NCI-H2227 (cell line): Measurements from ENCODE around the gene HOXB1.

Experiments
- DNase-seq: peaks from one replicate; lab custom pipeline; 2025; ENCODE audit not compliant: unreplicated experiment; lab: John Stamatoyannopoulos, UW

Gene HOXB1

DNA sequence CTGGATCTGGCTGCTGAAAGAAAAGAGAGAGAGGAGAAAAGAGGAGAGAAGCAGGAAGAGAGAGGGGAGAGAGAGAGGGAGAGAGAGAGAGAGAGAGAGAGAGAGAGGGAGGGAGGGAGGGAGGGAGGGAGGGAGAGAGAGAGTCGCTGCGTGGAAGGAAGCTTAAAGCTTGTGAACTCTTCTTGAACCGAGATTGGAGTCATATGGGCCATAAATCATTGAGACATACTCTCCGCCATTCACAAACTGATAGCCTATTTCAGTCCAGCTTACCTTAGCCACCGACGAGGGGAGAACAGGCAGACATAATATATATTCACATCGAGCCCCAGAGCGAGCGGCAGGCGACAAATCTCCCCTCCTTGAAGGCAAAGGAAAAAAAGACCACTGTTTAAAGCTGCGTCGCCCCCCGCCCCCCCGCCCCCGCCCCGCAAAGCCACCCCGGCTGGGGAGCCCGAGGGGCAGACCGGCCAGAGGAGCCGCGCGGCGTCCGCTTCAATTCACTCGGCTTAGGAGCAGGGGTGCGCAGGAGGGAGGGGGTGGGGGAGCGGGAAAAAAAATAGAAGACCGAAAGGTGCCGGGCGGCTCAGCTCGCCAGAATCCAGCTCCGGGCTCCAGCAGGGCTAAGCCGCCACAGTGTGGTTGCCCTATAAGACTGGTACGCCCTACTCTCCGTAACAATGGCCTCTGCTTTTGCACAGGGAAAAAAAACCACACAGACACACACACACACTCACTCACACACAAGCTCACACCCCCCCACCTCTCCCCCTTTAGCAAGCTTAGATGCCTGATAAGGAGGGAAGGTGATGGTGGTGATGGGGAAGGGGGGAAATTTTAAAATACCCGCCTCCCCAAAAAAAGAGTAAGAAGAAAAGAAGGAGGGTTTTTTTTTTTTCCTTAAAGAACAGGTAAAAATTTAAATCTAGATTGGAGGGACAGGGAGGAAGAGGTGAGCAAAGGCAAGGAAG is 24.7 kb upstream of the HOXB1 start:
- peak; percentile 83 for DNase-seq

DNA sequence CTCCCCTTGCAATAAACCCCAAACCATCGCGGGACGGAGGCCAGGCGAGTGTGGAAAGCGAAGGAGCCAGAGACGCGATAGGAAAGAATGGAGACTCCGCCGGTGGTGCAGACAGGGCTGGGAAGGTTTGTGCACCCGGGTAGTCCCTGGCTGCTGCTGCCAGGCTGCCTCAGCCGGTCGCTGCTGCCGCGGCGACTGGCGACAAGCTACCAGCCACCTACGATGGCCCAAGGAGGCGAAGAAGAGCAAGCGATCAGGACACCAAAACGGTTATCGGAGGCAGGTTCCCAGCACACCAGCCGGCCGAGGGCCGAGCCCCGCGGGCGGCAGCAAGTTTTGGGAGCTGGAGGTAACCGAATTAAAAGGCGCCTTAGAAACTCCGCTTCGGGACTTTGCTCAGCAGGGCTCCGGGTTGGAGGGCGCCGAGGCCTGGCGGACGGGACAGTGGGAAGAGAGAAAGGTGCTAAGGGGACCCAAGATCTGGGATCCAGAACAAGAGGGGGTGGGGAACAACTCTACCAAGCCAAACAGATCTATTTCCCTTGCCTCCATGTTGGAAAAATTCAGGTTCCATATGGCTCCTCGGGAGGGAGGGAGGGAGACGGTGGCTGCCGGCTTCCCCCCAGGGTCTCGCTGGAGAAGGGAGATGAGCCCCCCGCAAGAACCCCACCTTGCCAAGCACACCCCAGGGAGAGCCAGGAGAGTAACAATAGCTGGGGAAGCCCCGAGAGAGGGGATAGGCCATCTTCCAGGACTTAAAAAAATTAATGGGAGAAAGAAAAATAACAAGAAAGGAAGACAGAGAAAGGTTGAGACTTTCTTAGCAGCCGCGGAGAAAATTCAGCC is 23.8 kb upstream of the HOXB1 start:
- peak; percentile 40 for DNase-seq

DNA sequence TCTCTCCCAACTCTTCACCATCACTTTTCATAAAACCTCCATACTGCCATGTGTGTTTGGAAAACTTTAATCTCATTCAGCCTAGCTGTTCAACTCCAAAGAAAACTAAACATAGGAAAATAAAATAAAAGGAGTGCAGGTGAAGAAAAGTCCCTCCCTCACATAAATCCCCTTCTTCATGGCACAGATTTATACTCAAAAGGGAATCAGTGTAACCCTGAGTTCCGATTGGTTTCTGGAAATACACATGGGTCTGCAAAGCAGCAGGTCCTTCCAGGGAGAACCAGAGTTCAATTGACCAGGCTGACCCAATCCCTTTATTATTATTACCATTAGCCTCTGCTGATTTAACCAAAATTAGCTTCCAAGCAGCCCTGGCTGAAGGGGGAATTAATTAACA is 23.0 kb upstream of the HOXB1 start:
- no peak for DNase-seq

DNA sequence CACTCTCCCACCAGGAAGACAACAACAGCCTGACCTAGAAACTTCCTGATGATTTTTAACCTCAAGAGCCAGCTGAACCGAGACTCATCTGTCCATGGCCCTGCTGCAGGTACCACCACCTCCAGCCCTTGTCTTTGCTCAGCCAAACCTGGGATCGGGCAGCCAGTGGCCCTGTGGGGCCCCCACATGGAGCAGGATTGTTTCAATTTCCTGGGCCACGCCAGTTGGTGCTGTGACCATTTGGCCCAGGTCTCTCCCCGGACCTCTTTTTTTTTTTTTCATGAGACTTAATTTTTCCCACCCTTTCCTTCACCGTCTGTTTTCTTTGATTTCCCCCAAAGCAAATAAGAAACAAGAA is 22.4 kb upstream of the HOXB1 start:
- no peak for DNase-seq

- peak; percentile 33 for DNase-seq
These were observed 21.8 kb upstream of the HOXB1 start for GRCh38 chr17:48552466-48553189.

DNA sequence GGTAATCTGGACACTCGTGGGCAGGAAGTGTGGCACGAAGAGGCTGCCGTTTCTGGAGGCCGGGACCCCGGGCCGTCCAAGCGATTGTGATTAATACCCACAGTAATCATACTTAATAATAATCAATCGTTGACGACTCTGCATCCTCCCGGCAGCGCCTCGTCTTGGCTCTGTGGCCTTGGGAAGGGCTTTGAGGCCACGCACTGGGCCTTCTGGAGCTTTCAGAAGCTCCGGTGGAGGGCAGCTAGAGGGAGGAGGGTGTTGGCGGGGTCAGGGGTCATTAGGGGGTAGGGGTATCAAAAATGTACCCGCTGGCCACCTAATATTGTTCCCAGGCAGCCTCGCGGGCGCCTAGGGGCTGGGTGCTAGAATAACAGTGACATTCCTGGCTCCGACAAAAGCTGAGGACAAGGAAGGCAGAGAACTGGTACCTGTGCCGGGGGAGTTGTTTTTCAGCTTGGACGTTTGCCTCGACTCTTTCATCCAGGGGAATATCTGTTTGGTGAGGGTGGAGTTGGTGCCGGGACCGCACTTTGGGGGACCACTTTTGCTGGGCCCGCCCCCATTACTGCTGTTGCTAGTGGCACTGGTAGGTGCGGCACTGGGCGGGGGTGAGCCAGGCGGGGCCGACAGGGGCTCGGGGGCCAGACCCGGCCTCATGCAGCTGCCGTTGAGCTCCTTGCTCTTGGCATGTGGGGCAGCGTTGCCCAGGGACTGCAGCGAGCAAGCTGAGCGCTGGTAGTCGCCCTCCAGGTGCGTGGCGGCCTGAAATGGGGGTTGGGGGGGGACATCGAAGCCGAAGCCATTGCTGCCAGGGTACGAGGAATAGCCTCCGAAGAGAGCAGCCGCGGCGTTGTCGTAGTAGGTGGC is 21.0 kb upstream of the HOXB1 start:
- no peak for DNase-seq

DNA sequence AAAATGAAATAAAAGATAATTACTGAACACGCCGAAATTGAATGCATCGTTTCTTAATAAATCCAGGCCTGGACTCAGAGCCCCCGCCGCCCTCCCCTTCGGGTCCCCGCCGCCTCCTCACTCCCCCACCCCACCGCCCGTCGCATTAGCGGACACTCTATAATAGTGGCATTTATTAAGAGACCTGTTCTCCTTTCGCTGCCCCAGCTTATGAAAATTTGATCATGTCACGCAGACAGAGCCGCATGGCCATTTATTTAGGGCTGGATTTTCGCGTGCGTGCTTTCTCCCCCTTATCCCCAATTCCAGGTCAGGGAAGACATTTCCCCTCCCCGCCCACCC is 20.4 kb upstream of the HOXB1 start:
- peak; percentile 73 for DNase-seq

DNA sequence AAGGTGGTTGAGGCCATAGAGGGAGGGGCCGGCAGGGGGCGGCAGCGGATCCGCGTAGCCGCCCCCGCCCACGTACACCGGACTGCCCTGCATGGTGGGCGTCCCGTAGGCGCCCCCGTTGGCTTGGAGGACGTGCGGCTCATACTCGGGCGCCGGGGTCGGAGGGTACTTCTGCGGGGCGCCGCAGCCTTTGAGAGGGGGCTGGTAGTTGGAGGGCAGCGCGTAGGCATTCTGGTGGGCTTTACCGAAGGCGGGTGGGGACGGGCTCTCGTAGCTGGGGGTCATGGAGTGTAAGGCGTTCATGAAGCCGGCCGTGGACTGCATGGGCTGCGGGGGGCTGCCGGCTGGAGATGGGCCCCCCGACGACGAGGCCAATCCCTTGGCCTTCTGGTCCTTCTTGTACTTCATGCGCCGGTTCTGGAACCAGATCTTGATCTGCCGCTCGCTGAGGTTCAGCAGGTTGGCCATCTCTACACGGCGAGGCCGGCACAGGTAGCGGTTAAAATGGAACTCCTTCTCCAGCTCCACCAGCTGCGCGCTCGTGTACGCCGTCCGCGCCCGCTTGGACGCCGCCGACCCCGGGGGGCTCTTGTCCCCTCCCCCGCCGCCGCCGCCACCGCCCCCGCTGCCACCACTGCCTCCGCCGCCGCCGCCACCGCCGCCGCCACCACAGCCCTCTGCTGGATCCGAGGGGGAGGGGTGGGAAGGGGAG is 19.8 kb upstream of the HOXB1 start:
- DNase-seq = peak; percentile 73

DNA sequence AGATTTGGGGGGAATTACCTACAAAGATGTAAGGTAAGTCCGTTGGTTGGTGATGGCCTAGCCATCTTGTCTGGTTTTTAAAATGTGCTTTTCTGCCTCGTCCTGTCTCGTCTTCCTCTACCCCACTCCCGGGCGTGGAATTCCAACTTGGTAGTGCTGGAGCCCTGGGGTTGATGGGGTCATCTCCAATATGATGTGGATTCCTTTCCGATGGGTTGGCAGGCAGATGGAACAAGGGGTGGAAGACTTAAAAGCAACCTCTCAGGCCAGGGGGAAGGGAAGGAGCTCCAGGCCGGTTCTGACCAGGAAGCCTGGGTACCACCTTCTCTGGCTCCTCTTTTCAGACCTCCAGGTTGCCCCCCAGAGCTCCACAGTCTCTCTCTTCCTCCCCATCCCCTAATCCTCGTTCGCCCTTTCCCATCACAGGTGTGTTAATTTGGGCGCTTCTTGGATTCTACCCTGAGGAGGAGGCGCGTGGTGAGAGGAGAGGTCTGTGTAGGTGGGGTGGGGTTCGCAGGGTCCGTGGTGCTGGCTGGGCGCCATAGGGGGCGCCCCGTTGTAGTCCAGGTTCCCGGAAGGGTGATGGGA is 19.2 kb upstream of the HOXB1 start:
- no peak for DNase-seq

GRCh38 chr17:48549281-48549630 is 18.4 kb upstream of the HOXB1 start:
- DNase-seq = no peak

DNA sequence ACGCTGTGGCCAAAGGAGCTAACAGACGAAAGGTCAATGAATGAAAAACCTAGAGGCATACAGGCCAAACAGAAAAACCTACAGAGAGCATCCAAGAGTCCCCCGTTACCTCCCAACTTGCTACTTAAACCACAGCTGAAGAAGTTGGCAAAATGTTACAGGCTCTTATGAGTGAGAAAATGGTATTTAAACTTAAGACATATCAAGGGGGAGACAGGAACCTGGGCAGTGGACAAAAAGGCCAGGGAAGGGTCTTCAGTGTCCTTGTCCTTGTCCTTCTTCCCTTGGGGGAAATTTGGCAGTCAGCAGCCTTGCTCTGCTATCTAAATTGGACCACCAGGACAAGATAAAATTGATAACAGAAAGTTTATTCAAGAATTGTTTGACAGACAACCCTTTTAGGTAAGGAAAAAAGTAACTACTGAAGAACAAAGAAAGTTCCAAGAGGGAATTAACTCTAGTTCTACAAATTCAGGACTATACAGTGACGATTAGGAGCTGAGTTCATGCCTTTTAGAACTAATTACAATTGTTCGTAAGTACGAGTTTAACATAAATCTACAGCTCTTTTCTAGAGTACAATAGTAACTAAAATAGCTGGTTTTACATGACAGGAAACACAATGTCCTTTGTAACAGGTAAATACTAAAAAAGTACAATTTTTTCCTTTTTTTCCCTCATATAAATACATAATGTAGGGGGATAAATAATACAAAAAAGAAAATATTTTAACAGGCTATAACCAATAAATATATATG is 17.9 kb upstream of the HOXB1 start:
- DNase-seq = no peak

DNA sequence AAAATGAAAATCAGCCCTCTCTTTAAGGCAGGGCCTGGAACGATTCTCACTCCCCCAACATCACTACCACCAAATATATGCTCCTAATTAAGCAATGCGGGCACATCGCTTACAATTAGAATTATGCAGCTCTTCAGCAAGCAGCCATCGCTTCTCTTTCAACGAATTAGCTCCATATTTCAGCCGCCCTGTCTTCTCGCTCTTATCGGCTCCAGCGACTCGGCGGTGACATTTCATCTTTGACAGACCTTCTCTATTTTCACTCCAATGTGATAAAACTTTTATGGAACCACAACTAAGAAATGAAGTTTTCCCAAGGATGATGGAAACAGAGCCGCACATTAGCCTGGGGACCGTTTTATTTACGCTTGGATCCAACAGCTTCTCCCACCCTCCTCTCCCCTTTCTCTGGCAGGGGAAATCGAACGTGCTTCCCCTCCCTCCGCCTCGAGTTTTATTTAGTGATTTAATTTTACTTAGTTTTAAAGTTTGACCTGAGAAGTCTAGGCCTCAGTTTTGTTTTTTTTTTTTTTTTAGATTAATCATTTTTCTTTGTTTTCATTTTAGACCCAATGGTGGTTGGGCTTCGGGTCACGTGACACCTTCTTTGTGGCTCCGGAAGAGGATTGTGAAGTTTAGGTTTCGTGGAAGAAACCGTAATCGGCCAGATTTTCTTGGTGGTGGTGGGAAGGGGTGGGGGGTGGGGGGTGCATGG is 17.2 kb upstream of the HOXB1 start:
- peak; percentile 74 for DNase-seq

GRCh38 chr17:48546924-48547807 is 16.4 kb upstream of the HOXB1 start:
- peak; percentile 73 for DNase-seq

- DNase-seq = no peak
These were observed 15.5 kb upstream of the HOXB1 start for GRCh38 chr17:48546137-48546923.

DNA sequence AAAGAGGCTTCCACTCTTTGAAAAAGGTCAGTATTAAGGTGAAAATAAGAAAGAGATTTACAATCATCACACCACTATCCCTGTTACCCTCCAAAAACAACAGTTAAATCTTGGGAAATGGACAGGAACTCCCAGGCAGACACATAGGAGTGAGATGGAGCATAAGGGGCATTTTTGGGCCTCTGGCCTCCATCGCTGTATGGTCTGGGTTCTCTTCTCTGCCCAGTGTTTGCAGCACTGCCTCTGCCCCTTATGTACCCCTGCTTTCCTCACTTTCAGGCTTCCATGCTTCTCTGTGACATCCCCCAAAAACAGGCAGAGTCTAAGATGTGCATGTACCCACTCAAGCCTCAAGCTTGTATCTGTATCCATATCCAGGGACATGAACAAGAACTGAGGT is 14.7 kb upstream of the HOXB1 start:
- DNase-seq = no peak

DNA sequence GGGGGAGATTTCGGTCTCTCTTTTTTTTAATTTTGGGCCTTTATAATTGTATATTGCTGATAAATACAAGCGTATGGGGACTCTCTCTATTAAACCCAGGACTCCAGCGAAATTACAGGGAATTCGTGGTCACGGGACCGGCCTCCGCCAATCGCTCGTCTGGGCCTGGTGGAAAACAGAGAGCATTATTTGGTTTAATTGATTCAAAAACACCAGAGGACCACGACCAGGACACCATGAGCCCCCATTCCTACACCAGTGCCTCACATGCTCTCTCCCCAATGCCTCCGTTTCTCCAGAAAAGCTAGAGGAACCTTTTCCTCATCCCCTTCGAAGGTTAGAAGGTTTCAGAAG is 14.2 kb upstream of the HOXB1 start, which contains the start of gene HOXB2:
HOXB2 (minus strand) TSS at position 88 of the 354 bp plus-strand sequence. CDS start 198 bp downstream, outside the sequence.
- DNase-seq = peak; percentile 79
